ENCODE data around the gene HARBI1.
A peak's percentile ranks its signal among the peaks of the same experiment; 100 is the strongest.

Gene HARBI1

GRCh38 chr11:46617972-46618314 is 916 bp upstream of the HARBI1 start:
- TF ChIP-seq, protein P1, sequence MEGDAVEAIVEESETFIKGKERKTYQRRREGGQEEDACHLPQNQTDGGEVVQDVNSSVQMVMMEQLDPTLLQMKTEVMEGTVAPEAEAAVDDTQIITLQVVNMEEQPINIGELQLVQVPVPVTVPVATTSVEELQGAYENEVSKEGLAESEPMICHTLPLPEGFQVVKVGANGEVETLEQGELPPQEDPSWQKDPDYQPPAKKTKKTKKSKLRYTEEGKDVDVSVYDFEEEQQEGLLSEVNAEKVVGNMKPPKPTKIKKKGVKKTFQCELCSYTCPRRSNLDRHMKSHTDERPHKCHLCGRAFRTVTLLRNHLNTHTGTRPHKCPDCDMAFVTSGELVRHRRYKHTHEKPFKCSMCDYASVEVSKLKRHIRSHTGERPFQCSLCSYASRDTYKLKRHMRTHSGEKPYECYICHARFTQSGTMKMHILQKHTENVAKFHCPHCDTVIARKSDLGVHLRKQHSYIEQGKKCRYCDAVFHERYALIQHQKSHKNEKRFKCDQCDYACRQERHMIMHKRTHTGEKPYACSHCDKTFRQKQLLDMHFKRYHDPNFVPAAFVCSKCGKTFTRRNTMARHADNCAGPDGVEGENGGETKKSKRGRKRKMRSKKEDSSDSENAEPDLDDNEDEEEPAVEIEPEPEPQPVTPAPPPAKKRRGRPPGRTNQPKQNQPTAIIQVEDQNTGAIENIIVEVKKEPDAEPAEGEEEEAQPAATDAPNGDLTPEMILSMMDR (IDR thresholded peaks at IDR 0.05; ENCODE audit: low read depth, low read length) = no peak
- H3K4me3 ChIP-seq (ENCODE audit: low read depth, low read length) = peak overlapping the region; percentile 82

DNA sequence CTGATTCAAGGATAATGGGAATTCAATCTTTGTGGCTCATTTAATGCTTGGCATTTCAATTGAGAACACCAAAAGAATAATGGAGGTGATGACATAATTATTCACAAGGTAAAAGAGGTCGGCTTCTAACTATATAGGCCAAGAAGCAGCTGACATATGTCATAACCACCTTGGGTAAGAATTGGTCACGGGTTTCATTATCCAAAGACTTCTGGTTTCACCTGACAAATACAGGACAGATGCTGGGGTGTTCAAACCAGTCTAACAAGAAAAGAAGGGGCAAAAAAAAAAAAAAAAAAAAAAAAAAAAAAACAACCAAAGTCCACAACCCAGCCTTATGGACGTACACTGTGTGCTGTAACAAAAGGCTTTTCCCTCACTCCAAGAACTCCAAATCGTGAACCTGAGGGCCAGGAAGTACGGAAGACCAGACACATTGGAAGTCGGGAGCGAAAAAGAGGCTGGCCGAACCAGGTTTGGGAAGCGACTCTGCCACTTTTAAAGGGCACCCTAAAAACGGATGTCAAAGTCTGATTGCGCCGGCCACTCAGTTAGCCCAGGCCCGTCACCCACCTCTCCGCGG is 385 bp downstream of the HARBI1 start:
- H3K4me3 ChIP-seq (ENCODE audit: low read depth, low read length) = peak overlapping the region; percentile 82
- TF ChIP-seq, protein P1 (IDR thresholded peaks at IDR 0.05; ENCODE audit: low read depth, low read length) = no peak

DNA sequence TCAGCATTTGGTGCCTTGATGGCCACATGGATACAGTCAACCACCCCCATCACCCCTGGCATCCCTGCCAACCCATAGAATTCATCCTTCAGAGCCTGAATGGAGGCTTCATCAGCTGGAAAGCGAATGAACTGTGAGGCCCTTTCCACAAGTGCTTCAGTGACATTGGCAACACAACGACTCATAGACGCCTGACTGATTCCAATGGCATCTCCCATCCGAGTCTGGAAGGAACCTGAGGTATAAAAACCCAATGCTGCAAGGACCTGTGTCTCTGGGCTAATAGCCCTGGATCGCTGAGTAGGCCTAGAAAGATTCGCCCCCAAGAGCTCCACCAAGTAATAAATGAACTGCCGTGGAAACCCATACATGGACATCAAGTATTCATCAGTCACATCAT is 1.3 kb downstream of the HARBI1 start:
- no peak overlapping the region for H3K4me3 ChIP-seq (ENCODE audit: low read depth, low read length)
- TF ChIP-seq, protein P1 (IDR thresholded peaks at IDR 0.05; ENCODE audit: low read depth, low read length) = no peak

GRCh38 chr11:46612326-46612725 is 4.7 kb downstream of the HARBI1 start:
- H3K4me3 ChIP-seq (ENCODE audit: low read depth, low read length) = no peak overlapping the region
- TF ChIP-seq, protein P1 (IDR thresholded peaks at IDR 0.05; ENCODE audit: low read depth, low read length) = no peak

DNA sequence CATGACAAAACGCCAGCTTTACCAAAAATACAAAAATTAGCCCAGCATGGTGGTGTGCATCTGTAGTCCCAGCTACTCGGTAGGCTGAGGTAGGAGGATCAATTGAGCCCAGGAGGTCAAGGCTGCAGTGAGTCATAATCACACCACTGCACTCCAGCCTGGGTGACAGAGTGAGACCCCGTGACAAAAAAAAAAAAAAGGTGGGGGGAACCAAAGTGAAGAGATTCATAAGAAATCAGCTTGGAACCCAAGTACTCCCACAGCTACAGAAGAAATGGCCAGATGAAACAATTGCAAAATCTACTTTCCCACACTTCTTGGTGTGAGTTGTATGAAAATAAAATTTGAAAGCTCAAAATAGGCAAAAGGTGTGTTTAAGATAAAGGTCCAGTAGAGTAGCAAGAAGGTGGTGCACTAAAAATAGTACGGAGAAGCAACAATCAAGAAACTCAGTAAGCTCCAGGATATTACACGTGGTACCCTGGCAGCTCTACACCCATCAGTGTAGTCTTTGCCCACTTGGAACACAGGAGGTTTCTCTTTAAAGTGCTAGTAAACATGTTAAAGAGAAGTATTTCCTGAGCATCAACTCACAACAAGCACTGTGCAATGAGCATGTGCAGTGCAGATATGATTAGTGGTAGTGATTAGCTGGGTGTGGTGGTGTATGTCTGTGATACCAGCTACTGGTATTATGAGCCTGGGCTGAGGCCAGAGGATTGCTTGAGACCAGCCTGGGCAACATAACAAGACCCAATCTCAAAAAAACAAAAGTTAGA is 5.3 kb downstream of the HARBI1 start:
- TF ChIP-seq, protein P1 (IDR thresholded peaks at IDR 0.05; ENCODE audit: low read depth, low read length) = no peak
- H3K4me3 ChIP-seq (ENCODE audit: low read depth, low read length) = no peak overlapping the region

DNA sequence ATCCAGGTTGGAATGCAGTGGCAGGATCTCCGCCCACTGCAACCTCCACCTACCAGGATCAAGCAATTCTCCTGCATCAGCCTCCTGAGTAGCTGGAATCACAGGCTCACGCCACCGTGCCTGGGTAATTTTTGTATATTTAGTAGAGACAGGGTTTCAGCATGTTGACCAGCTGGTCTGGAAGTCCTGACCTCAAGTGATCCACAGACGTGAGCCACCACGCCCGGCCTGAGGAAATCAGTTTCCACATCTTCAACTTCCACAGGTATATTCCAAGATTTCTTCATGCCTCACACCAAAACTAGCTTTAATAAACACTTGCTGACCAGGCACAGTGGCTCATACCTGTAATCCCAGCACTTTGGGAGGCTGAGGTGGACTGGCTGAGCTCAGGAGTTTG is 7.6 kb downstream of the HARBI1 start:
- no peak overlapping the region for H3K4me3 ChIP-seq (ENCODE audit: low read depth, low read length)
- TF ChIP-seq, protein P1 (IDR thresholded peaks at IDR 0.05; ENCODE audit: low read depth, low read length) = no peak

DNA sequence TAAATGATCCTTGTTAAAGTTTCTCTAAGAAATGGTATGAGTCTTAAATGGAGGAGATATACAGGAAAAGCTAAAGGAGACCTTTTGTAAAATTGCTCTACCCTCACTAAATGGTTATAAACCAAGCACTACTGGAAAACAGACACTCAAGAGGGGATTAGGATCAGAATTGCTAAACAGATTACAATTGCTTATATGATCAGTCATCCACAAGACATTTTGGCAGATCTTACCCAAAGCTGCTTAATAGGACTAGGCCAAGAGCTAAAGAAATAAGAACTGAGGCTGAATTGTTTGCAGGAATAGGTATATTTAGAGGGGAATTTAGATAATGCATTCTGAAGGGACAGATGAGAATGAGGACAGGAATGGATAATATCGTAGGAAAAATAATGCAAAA is 9.5 kb downstream of the HARBI1 start:
- TF ChIP-seq, protein P1 (IDR thresholded peaks at IDR 0.05; ENCODE audit: low read depth, low read length) = no peak
- no peak overlapping the region for H3K4me3 ChIP-seq (ENCODE audit: low read depth, low read length)

Data from WI38 (cell line).